Body of pancreas (tissue), 4 donors: Measurements from ENCODE around the gene PHF23.

Source experiments
- CTCF ChIP-seq, 7 experiments: fragments of 450-650 bp in 4 of 7; fragments of 200-600 bp in 3 of 7; sonication (generic) in 3 of 7; IDR thresholded peaks; one replicate each; pipeline ENCODE4 v1.5.1; 2016 to 2019; ENCODE audit warnings: antibody characterized with exemption in 7 of 7
- POLR2A ChIP-seq, 3 donors: fragments of 450-650 bp; IDR thresholded peaks; one replicate each; pipeline ENCODE4 v1.6.1; 2016; ENCODE audit warnings: antibody characterized with exemption in 3 of 3, mild to moderate bottlenecking in 2 of 3

DNA sequence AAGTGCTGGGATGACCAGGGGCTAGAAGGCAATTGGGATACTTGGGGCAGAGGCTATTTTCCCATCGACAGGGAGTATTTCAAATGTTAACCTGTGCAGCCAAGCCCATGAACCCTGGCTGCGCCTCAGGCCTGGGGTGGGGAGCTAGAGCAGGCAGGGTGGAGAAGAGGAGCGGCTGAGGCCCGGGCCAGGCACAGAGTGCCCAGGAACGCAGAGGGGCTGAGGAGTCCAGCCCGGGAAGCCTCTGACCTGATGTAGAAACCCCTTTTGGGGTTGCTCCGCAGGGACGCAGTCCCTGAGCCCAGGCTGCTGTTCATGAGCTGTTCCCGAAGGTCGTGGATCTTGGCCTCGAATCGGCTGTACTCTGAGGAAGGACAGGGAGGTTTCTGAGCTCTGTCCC is 43.3 kb downstream of the PHF23 start:
- TF ChIP-seq CTCF (IDR thresholded peaks at IDR 0.05) (no peak), POLR2A (IDR thresholded peaks at IDR 0.05) (no peak)
